ENCODE results near the gene ANKRD33B. TPM values are rescaled to one million over a fixed set of nuclear protein-coding genes. Genes with fewer than 3 reads are reported as not detected.

ANKRD33B gene
- total RNA-seq, 1 donor from 2014 or later, result 2.2 TPM

- H3K79me2 ChIP-seq (ENCODE audit: low read depth), result no peaks in the 10 kb centered on the region
- no peak overlapping the region for H2AFZ ChIP-seq (replicated peaks)
- H3K4me3 ChIP-seq, result no peak overlapping the region
- no peak overlapping the region for H3K4me2 ChIP-seq
- no peak for DNase-seq (ENCODE audit: low spot score)
- no peak overlapping the region for H3K9ac ChIP-seq
- no peaks in the 10 kb centered on the region for H3K4me1 ChIP-seq
- no peak overlapping the region for H3K27ac ChIP-seq
- no peak overlapping the region for H3K27ac Mint-ChIP-seq
- H3K4me1 Mint-ChIP-seq, result peaks cover 7% of the 10 kb centered on the region
- H4K20me1 ChIP-seq (ENCODE audit: low read depth), result no peaks in the 10 kb centered on the region
- TF ChIP-seq EZH2 (IDR thresholded peaks at IDR 0.05) (no peak), EZH2phosphoT487 (IDR thresholded peaks at IDR 0.05) (no peak), CTCF (IDR thresholded peaks at IDR 0.05) (no peak)
- no peak overlapping the region for H3K4me3 Mint-ChIP-seq
- H3K36me3 Mint-ChIP-seq, result peaks cover 37% of the 10 kb centered on the region
- no peaks in the 10 kb centered on the region for H3K27me3 ChIP-seq
- H3F3A ChIP-seq (ENCODE audit: low read depth), result peaks cover 3% of the 10 kb centered on the region
- H3K36me3 ChIP-seq, result no peaks in the 10 kb centered on the region
- peaks cover 14% of the 10 kb centered on the region for H3K9me3 Mint-ChIP-seq
- H3K9me3 ChIP-seq (ENCODE audit: low read depth), result no peaks in the 10 kb centered on the region
- no peaks in the 10 kb centered on the region for H3K27me3 Mint-ChIP-seq (ENCODE audit: insufficient read depth, low read depth)
Measured at GRCh38 chr5:10686890-10687289, 123.0 kb downstream of the ANKRD33B start.

- H3F3A ChIP-seq (ENCODE audit: low read depth), result peaks cover 3% of the 10 kb centered on the region
- H3K4me1 ChIP-seq, result no peaks in the 10 kb centered on the region
- peaks cover 10% of the 10 kb centered on the region for H3K4me1 Mint-ChIP-seq
- H3K27ac ChIP-seq, result no peak overlapping the region
- no peaks in the 10 kb centered on the region for H3K79me2 ChIP-seq (ENCODE audit: low read depth)
- peaks cover 36% of the 10 kb centered on the region for H3K36me3 Mint-ChIP-seq
- H2AFZ ChIP-seq (replicated peaks), result no peak overlapping the region
- H3K27me3 ChIP-seq, result no peaks in the 10 kb centered on the region
- peaks cover 3% of the 10 kb centered on the region for H4K20me1 ChIP-seq (ENCODE audit: low read depth)
- H3K4me3 ChIP-seq, result no peak overlapping the region
- no peak for TF ChIP-seq CTCF (IDR thresholded peaks at IDR 0.05)
- TF ChIP-seq EZH2 (IDR thresholded peaks at IDR 0.05), result no peak
- TF ChIP-seq EZH2phosphoT487 (IDR thresholded peaks at IDR 0.05), result no peak
- H3K9me3 ChIP-seq (ENCODE audit: low read depth), result no peaks in the 10 kb centered on the region
- H3K27ac Mint-ChIP-seq, result no peak overlapping the region
- peaks cover 14% of the 10 kb centered on the region for H3K9me3 Mint-ChIP-seq
- no peak overlapping the region for H3K4me2 ChIP-seq
- DNase-seq (ENCODE audit: low spot score), result no peak
- no peak overlapping the region for H3K9ac ChIP-seq
- no peaks in the 10 kb centered on the region for H3K36me3 ChIP-seq
- H3K4me3 Mint-ChIP-seq, result no peak overlapping the region
- H3K27me3 Mint-ChIP-seq (ENCODE audit: insufficient read depth, low read depth), result peaks cover 4% of the 10 kb centered on the region
Measured at GRCh38 chr5:10688651-10689171, 124.8 kb downstream of the ANKRD33B start.

GRCh38 chr5:10689391-10690081 lies 125.7 kb downstream of the ANKRD33B start:
- Histone ChIP-seq H3K27ac (no peak overlapping the region), H3K36me3 (no peaks in the 10 kb centered on the region), H3K4me1 (no peaks in the 10 kb centered on the region), H3K9me3 (ENCODE audit: low read depth) (no peaks in the 10 kb centered on the region), H3F3A (ENCODE audit: low read depth) (peaks cover 3% of the 10 kb centered on the region), H3K79me2 (ENCODE audit: low read depth) (no peaks in the 10 kb centered on the region), H3K4me3 (no peak overlapping the region), H3K4me2 (no peak overlapping the region), H3K27me3 (no peaks in the 10 kb centered on the region), H4K20me1 (ENCODE audit: low read depth) (peaks cover 5% of the 10 kb centered on the region), H3K9ac (no peak overlapping the region), H2AFZ (replicated peaks) (no peak overlapping the region)
- H3K9me3 Mint-ChIP-seq, result peaks cover 14% of the 10 kb centered on the region
- peaks cover 36% of the 10 kb centered on the region for H3K36me3 Mint-ChIP-seq
- H3K4me3 Mint-ChIP-seq, result no peak overlapping the region
- H3K4me1 Mint-ChIP-seq, result peaks cover 10% of the 10 kb centered on the region
- peak; percentile 66 for DNase-seq (ENCODE audit: low spot score)
- no peak overlapping the region for H3K27ac Mint-ChIP-seq
- TF ChIP-seq EZH2 (IDR thresholded peaks at IDR 0.05) (no peak), CTCF (IDR thresholded peaks at IDR 0.05) (peak; percentile 64)
- peaks cover 4% of the 10 kb centered on the region for H3K27me3 Mint-ChIP-seq (ENCODE audit: insufficient read depth, low read depth)

Data from neural progenitor cell (in vitro differentiated cells).